Amniotic stem cell (primary cell): Measurements from ENCODE around the gene PLCB3.
A peak's percentile ranks its signal among the peaks of the same experiment; 100 is the strongest.

ENCODE experiments used
- DNase-seq: peaks from one replicate; lab custom pipeline; 2025; lab: John Stamatoyannopoulos, UW

PLCB3 gene

DNA sequence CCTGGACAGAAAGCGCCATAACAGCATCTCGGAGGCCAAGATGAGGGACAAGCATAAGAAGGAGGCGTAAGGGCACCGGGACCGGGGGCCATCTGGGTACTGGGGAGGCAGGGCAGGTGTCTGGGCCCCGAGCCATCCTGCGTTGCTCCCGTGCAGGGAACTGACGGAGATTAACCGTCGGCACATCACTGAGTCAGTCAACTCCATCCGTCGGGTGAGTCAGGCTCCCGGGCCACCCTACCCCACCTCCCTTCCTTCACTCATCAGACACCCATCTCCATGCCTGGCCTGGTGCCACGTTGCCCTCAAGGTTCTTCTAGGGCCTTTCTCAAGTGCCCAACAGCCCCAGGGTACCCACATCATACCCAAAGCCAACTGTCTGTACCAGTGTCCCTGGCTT, 15.0 kb downstream of the PLCB3 start:
- DNase-seq: no peak

DNA sequence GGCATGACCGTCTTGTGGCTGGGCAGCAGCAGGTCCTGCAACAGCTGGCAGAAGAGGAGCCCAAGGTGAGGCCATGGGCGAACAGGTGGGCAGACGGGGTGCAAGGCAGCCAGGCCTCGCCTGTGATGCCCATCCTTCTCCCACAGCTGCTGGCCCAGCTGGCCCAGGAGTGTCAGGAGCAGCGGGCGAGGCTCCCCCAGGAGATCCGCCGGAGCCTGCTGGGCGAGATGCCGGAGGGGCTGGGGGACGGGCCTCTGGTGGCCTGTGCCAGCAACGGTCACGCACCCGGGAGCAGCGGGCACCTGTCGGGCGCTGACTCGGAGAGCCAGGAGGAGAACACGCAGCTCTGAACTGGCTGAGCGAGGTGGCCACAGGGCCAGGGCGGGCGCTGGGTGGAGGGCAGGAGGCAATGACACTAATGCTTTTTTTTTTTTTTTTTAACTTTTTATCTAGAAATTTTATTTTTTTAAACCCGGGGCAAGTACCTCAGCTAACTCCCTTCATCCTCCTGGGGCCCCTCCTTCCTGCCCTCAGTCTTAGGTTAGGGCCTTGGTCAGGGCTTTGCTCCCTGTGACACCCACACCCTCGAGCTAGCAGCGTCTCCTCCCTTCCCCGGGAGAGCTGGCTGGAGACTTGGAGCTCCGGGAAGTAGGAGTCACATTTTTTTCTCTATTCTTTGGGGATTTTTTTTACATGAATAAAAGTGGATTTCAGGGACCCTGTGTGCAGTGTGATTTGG, 16.0 kb downstream of the PLCB3 start:
- no peak for DNase-seq

DNA sequence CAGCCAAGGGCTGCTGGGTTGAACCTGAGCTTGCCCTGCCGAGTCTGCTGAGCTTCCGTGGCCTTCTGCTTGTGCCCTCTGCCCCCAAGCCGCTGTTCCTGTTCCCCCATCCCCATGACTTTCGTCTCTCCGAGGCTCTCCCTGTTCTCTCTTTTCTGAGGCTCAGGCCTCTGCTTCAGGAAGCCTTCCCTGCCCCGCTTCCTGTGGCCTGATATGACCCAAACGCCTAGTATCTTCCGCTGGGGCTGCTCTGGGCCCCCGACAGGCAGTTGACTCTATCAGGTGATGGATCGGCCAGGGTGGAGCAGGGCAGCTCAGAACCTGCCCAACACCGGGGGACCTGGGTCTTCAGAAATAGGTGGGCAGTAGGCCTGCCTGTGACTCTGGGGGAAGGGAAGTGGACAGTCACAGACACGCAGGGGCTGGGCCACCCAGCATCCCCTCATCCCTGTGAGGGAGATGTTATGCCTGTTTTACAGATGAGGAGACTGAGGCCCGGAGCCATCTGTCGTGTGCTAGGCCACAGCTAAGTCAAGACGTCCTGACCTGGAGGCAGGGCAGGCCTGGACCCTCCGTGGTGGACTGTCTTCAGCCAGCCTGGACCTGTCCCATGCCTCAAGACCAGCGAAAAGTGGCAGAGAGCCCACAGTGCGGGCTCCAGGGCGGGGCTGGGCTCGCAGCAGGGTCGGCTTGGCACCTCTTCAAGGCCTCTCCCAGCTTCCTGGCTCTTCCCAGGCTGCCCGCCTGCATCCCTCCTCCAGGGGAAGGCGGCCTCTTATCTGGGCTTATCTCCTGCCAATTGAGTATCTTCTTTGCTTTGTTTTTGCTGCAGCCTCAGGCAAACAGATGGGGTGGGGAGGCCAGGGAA, 16.9 kb downstream of the PLCB3 start:
- no peak for DNase-seq

DNA sequence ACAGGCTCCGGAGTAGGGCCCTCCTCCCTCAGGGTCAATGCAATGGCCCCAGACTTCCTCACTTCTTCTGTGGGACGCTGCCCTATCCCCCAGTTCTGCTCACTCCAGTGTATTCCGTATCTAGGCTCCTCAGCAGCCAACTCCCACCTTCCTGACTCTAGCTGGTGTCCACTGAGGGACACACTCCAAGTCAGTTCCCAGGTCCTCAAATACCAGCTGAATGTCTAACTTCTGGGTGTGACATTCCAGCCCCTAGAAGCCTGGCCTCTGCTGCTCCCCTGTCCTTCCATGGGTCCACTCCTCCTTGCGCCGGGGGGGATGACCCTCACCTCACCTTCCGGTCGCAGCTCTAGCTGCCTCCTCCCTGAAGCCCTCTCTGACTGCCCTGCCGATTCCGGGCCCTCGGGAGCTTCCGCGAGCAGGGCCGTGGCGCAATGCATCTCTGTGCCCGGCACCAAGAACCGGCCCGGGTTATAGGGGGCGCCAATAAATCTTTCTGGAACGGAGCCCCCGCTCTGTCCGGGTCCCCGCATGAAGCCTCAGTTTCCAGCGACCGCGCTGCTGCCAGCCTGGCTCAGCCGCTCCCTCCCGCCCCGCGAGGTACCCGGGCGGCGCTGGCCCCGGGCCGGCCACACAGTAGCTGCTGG, 17.7 kb downstream of the PLCB3 start:
- no peak for DNase-seq

DNA sequence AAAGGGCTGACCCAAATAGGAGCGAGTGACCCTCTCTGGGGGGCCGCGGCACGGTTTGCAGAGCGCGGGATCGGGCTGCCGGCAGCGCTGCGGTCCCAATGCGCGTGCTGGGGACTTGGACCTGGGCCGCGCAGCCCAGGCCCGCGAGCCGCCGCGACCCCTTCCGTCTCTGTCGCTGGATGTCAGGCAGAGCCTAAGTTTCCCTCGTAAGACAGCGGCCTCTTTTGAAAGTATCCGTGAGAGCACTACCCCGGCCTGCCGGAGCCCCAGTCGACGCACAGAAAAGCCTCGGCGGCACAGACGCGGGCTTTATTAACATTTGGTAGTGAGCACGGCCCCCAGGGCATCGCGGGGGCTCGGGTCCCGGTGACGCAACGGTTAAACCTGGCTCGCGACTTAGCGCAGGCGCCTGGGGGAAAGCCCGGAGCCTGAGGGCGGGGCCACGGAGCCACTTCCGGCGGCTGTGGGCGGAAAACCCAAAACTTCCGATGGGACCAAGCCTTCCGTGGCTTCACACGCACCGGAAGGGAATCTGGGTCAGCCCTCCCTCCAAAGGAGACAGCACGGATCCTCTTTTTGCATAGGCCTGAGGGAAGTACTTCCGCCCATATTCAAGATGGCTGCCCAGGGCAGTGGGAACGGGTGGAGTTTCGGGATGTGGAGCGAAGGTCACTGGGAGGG, 18.4 kb downstream of the PLCB3 start:
- DNase-seq: peak; percentile 99

DNA sequence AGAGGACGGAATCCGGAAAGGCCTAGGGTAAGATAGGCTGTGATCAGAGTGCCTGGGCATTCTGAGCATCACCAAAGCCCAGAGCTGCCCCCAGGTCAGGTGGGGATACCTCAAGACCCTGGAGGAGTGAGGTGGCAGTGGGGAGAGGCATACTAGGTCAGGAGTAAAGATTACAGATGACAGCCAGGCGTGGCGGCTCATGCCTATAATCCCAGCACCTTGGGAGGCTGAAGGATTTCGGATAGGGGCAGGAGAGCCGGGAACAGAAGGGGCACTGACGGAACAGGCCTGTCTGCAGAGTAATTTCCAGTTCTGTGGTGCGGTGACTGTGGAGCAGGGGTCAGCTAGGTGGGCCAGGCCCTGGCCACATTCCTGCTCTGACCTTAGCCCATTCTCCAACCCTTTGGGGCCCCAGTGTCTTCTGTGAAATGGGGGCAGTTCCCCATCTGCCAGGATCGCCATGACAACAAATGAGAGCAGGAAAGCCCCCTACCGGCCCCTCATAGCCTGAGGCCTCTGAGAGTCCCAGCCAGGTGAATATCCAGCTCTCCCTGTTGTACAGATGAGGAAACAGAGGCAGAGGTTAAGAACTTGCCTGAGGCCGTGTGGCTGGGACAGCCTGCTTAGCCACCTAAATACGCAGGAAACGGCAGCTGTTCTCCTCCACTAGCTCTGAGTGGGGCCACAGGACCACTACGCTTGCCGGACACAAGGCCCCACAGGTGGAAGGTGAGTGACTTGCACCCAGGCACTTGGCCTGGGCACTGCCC, 23.9 kb downstream of the PLCB3 start:
- DNase-seq: no peak

DNA sequence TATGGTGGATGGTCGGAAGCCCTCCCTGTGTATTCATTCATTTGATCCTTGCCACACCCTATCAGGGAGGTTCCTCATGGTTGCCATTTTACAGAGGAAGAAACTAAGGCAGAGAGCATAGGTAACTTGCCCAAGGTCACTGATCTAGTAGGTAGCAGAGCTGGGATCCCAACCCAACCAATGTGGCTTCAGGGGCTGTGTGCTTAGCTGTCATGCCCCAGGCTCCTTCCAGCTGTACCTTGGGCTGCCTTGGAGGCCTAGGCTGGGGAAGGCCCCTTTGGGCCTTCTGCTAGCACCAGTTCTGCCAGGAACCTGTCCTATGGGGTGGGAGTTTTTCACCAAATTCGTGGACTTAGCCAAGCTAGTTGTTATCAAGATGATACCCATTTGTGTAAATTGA, 24.5 kb downstream of the PLCB3 start:
- DNase-seq: no peak

DNA sequence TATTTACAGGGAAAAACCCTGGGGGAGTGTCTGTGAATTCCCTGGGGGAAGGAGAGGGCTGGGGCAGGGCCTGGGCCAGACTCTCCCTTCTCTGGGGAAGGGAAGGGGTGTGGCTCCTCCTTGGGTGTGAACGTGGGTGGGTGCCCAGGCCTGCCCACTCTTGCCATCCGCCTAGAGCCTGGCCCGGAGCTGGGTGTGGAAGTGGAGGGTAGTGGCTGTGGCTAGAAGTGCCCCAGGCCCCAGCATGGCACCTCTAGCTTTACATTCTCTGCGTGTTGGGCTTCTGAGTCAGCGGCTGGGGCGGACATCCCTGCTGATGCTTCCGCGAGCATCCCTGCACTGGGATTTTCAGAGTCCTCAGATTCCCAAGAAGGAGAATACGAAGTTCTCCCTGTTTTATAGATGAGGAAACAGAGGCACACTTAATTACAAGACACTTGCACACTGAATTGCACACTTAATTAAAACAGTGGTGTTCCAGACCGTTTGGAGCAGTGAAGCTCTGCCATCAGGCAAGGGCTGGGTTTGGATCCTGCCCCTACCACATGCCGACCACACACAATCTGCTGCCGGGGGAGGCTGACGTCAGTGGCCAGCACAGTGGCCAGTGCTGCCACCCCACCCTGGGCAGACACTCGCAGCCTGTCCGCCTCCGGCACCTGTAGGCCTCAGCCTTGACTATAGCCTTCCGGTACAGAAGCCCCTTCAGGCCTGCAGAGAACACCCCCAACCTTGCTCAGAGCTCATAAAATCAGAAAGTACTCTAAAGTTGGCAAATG, 25.5 kb downstream of the PLCB3 start:
- no peak for DNase-seq

DNA sequence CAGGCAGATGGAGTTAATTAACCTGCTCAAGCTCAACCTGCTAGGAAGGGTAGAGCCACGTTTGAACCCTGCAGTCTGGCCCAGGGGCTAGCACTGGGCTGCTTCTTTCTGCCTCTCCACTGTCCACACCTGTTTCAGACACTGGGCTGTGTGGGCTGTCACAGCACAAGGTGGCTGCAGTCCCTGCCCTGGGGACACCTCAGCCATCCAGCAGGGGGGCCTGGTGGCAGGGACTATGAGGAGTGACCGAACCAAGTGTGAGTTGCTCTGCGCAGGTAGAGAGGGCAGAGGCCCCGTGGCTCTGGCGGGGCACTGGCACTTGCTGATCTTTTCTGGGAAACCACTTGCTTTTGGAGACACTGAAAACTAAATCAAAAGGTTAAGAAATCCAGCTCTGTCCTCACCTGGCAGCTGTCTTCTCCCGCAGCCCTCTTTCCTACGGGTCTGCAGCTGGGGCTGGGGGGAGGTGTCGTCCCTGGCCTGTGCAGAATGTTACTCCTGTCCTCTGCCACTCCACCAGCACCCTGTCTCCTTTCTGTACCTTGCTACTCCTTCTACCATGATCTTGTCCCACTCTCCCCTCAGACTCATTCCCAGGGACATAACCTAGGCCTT, 27.4 kb downstream of the PLCB3 start:
- no peak for DNase-seq

DNA sequence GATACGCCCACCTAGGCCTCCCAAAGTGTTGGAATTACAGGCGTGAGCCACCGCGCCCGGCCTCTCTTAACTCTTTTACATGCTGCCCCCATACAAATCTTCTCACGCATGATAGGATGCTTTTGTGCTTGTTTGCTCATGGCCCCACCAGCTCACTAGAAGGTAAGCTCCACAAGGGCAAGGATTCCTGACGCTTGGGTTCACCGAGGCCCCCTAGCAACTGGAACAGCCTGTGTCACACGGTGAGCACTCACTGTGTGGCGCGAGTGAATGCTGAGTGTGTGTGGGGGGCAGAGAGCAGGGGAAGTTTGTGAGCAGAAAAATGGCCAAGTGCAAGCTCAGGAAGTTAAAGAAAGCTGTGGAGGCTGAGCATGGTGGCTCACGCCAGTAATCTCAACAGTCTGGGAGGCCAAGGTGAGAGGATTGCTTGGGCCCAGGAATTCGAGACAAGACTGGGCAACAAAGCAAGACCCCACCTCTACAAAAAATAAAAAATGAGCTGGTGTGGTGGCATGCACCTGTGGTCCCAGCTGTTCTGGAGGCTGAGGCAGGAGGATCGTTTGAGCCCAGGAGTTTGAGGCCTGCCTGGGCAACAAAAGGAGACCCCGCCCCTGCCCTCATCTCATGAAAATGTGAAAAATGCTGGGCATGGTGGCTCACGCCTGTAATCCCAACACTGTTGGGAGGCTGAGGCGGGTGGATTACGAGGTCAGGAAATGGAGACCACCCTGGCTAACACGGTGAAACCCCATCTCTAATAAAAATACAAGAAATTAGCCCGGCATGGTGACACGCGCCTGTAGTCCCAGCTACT, 30.8 kb downstream of the PLCB3 start:
- DNase-seq: no peak

DNA sequence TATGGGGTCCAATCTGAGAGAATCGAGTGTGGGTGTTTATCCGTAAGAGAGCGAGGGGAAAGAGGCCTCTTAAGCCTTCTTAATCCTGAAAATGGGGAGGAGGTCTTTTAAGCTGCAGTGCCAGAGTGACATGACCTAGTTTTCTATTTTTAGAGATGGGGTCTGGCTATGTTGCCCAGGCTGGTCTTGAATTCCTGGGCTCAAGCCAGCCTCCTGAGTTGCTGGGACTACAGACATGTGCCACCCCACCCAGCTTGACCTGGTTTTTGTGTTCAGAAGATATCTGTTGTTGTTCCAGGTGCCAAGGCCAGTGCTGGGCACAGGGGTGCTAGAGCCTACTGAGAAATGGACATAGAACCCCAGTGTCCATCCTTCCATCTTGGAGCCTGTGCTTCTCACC, 31.8 kb downstream of the PLCB3 start:
- no peak for DNase-seq

DNA sequence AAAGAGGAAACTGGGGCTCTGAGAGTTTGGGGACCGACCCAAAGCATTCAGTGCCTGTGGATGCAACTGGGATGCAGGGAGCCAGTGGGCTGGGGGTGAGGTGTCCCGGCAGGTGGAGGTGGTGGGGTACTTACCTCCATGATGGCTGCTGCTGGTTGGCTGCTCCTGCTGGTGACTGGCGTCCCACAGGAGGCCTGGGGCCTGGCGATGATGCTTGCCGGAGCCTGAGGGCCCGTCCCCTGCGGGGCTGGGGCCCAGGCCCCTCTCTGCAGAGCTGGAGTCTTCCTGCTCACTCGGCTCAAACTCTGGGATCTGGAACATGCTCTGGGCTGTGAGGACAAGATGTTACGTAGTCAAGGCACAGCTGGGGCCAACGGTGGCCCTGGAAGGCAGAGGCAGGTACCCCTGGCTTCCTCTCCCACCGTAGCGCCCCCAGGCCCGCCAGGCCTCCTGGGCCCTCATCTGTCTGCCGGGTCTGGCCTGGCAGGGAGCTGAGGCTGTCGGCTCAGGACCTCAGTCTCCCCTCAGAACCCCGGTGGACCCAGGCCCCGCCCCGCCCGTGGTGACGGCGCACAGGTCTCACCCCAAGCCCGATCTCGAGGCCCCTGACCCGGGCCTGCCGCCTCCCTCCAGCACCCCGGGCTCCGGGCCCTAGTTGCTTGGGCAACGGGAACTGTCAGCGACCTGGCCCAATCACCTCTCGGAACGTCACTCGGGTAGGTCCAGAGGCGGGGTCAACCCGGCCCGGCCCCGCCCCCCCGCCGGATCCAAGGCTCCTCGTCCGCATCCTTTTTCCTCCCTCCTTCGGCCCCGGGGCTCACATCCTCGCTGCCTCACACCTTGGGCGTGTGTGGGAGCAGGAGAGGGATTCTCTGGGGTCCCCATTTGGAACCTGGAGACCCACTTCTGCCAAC, 33.0 kb downstream of the PLCB3 start, which contains the start of gene BAD:
Gene BAD (minus strand): TSS at position 618 of the 914 bp plus-strand sequence. CDS start 297 bp downstream, at position 321.
- peak; percentile 86 for DNase-seq

DNA sequence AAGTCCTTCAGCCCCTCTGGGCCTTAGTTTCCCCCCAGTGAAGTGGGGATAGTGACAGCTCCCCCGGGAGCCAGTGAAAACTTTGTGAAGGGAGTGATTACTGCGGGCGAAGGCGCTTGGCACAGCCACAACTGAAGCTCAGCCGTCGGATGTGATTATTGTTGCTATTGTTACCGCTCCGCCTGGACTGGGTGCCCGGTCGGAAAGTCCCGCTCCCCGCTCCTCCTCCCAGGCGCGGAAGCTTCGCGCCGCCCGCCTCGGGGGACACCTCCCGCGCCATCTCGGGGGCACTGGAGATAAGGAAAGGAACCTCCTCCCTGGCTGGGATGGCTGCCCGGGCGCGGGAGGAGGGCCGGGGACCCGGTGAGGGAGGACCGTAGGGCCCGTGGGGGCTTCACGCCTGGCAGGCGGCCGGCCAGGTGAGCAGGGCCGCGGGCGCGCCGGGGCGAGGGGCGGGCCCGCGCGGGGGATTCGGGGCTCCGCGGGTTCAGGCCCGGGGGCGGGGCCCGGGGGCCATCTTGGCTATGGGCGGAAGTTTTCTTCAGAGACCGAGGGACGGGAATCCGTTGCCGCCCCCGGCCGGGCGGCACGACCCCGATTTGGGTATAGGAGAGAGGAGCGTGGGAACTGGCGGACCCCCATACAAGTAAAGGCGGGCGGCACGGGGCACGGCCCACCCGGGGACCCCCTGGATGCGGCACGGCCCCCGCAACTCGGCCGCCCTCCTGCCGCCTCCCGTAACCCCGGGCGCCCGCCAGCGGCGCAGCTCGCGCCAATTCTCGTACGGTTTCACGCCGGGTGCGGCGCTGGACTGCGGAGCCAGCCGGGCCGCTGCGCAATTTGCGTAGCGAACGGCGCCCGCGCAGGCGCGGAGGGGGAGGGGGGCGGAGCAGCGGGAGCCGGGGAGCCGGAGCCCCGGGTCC, 33.9 kb downstream of the PLCB3 start, which contains the start of gene GPR137:
Gene GPR137 (plus strand): TSS at position 887 of the 923 bp plus-strand sequence. CDS start 677 bp downstream, outside the sequence.
- DNase-seq: peak; percentile 43

DNA sequence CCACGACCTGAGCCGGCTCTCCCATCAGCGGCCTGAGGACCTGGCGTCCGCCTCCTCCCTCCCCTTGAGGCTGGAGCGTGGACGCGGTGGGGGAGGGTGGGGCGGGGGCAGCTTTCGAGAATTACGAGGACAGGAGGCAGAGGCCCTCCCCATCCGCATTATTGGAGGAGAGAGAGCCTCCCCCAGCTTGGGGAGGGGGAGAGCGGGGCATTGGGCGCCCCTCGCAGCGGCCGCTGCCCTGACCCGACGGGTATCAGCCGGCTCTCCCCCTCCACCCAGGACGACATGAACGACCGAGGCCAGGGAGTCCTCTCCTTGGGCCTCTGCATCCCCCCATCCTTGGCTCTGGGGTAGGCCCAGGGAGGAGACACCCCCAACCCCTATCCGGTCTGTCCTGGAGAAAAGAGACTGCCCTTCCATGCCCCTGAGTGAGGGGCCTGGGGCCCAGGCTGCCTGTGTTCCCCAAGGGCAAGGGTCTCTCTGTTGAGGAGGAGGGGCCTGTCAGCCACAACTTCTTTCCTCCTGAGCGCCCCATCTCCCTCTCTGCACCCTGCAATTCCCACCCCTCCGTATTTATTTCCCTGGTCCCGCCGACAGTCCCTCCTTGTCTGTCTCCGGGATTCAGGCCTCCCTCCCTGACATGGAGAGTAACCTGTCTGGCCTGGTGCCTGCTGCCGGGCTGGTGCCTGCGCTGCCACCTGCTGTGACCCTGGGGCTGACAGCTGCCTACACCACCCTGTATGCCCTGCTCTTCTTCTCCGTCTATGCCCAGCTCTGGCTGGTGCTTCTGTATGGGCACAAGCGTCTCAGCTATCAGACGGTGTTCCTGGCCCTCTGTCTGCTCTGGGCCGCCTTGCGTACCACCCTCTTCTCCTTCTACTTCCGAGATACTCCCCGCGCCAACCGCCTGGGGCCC, 34.8 kb downstream of the PLCB3 start:
- no peak for DNase-seq

DNA sequence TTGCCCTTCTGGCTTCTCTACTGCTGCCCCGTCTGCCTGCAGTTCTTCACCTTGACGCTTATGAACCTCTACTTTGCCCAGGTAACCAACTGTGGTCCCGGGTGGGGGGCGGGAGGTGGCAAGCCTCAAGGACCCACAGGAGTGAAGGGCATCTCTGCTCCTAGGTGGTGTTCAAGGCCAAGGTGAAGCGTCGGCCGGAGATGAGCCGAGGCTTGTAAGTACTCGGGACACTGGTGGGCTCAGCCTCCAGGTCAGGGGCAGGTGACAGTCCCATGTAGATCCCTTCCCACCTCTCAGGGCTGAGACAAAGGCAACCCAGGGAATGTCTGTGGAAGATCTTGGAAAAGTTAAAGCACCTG, 35.5 kb downstream of the PLCB3 start:
- DNase-seq: no peak
